ENCODE results near the gene STK11.
"Not testable (repeated sequence)": the region's sequence is repeated elsewhere in the genome, so short reads cannot be mapped to it uniquely, and the experiment has no call there.

Gene STK11

DNA sequence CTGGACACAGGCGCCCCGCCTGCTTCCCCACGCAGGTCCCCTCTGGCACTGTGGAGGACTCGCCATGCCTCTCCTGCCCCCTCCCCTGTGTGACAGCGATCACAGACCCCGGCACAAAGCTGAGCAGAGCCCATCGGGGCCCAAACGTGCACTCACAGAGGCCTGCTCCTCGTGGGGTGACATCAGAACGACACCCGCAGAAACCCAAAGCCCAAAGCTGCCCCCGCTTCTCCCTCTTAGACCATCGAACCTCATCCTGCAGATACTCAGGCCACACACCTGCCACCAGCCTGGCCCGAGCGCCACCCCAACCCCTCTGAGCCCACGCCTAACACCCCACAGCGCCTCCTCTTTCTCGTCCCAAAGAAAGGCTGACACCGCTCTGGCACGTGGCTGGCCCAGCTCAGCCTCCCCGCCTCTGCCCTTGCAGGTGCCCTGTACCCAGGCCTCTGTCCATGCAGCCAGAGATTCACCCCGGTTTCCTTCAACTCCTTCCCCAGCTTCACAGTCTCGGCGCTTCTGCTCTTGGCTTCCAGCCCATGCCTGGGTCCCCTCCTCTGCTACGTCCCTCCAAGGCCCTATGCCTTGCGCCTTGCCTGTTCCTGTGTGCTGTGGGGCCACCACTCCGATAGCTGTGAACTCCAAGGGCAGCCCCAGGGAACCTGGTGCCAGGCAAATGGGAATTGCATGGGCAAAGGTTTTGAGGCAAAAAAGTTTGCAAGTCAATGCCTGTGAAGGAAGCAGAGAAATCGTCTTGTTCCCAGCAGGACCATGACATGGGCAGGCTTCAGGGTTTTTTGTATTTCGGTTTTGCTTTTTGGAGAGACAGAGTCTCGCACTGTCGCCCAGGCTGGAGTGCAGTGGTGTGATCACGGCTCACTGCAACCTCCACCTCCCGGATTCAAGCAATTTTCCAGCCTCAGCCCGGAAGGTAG, 33.1 kb downstream of the STK11 start:
- DNase-seq: no peak

DNA sequence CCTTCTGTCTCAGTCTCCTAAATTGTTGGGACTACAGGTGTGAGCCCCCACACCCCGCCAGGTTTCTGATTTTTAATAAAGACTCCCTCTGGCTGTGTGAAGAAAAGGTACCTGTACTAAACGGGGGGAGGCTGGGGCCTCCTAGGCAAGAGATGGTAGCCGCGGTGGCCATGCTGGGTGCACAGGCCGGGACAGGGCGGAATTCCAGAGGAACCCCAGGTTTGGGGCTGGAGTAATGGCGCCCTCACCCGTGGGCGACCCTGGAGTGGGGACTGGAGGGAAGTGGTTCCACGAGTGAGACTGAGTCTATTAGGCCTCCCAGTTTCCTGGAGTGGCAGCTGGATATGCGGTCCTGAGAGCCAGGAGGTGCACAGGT, 33.8 kb downstream of the STK11 start:
- no peak for DNase-seq

DNA sequence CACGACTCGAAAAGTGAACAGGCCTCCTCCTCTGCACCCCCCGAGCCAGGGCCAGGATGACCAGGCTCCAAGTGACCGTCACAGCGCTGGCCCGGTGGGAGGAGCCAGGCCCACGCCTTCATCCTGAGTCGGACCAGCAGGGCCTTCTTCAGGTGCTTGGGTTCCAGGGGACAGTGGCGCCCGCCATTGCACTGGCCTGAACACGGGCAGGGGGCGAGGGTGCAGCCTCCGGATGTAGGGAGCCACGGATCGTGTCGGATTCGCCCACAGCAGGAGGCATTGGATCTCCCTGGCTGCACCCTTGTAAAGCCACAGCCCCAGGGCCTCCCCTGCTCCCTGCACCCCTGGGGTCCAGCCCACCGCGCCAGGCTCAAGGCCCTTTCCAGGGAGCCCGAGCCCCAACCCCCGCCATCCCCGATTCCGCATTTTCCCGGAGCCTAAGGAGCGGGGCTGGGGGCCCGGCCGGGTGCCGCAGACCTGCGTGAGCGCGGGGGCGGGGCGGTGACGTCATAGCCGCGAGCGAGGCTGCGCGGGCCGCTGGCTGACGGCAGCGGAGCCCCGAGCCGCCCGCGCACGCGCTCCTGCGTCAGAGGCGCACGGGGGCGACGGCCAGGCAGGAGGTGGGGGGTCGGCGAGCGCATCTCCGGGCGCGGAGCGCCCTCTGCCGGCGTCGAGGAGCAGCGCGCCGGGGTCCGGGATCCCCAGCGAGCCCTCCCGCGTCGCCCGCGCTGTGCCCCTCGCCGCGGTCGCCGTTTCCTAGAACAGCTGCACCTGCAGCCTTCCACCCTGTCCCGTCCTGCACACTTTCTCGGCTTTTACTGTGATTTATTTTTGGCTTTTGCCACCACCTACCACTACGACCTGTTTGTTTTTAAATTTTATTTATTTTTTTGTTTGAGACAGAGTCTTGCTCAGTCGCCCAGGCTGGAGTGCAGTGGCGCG, 34.5 kb downstream of the STK11 start:
- peak; percentile 92 for DNase-seq

DNA sequence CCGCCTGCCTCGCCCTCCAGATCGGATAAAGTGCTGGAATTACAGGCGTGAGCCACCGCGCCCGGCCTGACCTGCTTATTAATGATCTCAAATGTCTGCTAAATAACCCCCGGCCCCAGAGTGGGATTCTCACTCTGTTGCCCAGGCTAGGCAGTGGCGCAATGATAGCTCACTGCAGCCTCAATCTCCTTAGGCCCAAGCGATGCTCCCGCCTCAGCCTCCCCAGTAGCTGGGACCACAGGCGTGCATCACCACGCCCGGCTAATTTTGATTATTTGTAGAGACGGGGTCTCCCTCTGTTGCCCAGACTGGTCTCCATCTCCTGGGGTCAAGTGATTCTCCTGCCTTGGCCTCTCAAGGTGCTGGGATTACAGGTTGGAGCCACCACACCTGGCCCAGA, 35.3 kb downstream of the STK11 start:
- no peak for DNase-seq

DNA sequence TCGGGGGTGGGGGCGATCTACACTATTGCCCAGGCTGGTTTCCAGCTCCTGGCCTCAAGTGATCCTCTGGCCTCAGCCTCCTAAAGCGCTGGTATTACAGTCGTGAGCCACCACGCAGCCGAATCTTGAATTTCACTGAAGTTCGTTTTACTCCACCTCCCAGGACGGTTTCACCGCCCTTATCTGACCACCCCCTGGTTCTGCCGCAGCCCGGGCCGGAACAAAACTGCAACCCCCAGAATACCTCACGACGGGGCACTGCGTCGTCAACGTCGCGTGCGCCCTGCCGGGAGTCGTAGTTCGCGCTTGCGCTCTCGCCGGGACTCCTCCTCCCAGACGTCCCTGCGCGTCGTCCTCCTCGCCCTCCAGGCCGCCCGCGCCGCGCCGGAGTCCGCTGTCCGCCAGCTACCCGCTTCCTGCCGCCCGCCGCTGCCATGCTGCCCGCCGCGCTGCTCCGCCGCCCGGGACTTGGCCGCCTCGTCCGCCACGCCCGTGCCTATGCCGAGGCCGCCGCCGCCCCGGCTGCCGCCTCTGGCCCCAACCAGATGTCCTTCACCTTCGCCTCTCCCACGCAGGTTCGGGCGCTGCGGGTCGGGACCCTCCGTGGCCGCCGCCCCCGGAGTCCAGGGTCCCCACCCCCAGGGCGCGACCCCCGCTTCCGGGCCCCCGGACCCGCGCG, 36.0 kb downstream of the STK11 start, which contains the start of gene ATP5F1D:
ATP5F1D (plus strand) TSS at position 335 of the 679 bp plus-strand sequence; CDS start at position 435, 100 bp downstream.
- peak; percentile 93 for DNase-seq

DNA sequence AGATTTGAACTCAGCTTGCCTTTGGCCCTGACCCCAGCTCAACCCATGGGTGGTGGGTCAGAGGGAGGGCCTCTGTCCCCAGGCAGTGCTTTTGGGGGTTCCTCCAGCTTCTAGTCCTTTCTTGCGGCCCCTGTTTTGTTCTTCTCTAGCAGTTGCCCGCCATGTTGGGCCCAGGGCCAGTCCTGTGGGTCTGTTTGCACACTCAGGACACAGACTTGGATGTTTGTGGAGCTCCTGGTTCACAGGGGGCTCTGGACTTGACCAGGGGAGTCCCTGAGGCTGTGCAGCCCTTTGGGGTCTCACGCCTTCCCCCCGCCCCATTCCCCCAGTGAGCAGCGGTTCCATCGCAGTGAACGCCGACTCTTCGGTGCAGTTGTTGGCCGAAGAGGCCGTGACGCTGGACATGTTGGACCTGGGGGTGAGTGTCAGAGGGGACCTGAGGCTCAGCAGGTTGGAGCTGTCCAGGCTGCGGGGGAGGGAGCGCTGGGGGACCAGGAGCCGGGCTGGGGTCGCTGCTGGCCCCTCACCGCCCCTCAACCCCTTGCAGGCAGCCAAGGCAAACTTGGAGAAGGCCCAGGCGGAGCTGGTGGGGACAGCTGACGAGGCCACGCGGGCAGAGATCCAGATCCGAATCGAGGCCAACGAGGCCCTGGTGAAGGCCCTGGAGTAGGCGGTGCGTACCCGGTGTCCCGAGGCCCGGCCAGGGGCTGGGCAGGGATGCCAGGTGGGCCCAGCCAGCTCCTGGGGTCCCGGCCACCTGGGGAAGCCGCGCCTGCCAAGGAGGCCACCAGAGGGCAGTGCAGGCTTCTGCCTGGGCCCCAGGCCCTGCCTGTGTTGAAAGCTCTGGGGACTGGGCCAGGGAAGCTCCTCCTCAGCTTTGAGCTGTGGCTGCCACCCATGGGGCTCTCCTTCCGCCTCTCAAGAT, 38.5 kb downstream of the STK11 start:
- peak; percentile 69 for DNase-seq

DNA sequence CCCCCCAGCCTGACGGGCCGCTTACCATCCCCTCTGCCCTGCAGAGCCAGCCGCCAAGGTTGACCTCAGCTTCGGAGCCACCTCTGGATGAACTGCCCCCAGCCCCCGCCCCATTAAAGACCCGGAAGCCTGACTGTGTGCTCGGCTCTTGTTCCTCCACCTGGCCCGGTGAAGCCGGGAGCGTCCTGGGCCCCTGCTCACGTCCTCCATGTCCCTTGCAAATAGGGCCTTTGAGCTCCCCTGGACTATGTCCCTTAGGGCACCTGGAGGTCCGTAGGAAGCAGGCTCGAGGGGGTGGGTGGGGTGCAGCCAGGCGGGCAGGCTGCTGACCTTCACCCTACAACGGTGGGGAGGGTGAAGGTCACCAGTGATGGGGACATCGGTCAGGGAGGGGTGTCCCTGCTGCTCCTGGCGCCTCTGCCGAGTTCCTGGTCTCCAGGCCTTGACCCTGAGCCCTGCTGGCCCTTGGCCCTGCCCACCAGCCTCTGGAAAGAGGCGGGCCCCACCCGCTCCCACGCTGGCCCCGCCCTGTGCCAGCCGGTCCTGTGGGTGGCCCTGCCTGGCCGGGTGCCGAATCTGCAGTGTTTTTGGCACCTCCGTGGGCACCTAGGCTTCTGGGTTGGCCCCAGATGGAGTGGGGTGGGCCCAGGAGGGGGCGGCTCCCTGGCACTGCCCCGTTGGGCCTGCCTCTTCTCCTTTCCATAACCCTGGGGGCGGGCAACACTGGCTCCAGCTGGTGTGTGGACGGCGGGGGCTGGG, 39.3 kb downstream of the STK11 start:
- DNase-seq: no peak

DNA sequence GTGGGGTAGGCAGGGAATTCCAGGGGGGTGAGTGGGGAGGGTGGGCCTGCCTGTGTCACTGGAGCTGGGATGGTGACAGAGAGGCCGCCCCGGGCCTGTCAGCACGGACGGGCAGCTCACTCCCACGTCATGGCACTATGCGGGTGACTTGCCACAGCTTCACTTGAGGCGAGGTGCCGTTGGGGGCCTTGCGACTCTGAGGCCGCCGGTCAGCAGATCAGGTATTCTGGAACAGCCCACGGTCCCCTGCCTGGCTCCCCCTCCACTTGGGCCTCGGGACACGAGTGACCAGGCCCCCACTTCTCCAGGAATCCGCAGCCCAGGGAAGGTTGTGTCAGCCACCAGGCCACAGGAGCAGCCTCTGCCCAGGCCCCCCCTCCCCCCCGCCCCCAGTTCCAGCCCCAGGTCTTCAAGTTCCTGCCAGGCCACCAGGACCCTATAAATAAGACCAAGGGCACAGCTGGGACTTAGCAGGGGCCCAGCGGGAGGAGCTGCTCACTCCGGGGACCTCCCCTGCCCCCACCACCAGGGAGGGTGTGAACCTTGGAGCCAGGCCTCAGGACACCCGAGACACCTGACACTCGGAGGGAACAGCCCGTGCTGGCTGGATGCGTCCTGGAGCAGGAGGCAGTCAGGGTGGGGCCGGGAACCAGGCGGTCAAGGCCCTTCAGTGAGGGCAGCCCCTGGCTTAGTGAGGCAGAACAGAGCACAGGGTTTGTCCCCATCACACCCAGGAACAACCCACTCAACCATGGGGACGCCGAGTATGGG, 40.1 kb downstream of the STK11 start:
- no peak for DNase-seq

DNA sequence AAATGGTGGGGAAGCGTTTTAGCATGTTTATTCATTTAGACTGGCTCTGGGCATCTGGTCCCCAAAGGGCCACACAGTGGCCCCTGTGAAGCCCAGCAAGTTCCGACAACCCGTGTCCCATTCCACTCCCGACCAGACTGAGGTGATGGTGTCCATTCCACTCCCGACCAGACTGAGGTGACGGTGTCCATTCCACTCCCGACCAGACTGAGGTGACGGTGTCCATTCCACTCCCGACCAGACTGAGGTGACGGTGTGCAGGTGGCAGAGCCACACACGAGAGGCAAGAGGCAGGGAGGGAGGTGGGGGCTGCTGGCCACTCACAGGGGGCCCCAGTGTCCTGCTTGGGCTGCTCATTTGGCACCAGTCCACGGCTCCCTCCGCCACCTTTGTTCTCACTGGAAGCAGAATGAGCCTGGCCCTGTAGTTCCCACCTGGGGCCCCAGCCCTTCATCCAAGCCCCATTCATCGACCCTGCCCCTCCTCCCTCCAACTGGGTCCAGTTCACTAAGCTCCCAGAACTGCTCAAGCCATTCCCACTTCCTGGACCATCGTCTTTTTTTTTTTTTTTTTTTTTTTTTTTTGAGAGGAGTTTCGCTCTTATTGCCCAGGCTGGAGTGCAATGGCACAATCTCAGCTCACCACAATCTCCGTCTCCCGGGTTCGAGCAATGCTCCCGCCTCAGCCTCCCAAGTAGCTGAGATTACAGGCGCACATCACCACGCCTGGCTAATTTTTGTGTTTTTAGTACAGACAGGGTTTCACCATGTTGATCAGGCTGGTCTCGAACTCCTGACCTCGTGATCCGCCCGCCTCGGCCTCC, 40.9 kb downstream of the STK11 start:
- DNase-seq: not testable (repeated sequence)

DNA sequence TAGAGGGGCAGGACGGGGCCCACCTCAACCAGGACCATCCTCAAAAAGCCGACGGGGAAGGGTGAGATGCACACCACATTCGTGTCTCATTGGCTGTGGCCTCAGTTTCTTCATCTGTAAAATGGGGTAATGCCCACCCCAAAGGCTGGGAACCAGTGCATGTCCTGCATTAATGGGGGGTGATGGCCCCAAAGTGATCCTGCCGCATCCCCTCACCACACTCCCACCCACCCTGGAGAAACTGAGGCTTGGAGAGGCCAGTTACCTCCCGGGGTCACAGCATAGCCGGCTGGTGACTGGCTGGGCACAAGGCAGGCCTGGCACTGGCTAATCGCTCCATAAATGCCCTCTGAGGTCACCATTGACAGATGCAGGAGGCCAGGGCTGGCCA, 42.2 kb downstream of the STK11 start:
- DNase-seq: no peak

DNA sequence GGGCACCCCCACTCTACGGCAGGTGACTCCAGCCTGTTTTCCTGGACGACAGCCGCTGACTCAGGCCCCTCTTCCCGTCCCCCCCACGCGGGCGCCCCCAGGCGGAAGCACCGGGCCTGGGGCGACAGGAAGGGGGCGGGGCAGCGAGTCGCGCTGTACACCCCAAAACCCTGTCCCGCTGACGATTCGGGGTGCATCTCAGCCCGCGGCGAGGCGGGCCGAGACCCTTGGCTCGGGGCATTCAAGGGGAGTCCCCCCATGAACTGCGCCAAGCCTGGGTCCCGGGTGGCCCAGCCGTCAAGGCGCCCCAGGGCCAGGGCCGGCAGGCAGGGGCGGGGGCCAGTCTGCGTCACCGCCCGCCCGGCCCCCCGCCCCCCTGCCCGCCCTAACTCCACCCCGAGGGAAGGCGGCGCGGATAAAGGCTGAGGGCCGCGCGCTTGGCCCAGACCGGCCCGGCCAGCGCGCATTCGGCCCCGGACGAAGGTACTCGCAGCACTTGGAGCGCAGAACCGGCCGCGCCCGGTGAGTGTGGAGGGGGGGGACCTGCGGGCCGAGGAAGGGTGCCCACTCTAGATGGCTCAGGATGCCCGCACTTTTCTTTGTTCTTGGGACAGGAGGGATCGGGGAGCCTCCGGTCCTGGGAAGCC, 42.7 kb downstream of the STK11 start, which contains the start of gene MIDN:
MIDN (plus strand) TSS at position 445 of the 647 bp plus-strand sequence. CDS start 1,714 bp downstream, outside the sequence.
- DNase-seq: peak; percentile 82

DNA sequence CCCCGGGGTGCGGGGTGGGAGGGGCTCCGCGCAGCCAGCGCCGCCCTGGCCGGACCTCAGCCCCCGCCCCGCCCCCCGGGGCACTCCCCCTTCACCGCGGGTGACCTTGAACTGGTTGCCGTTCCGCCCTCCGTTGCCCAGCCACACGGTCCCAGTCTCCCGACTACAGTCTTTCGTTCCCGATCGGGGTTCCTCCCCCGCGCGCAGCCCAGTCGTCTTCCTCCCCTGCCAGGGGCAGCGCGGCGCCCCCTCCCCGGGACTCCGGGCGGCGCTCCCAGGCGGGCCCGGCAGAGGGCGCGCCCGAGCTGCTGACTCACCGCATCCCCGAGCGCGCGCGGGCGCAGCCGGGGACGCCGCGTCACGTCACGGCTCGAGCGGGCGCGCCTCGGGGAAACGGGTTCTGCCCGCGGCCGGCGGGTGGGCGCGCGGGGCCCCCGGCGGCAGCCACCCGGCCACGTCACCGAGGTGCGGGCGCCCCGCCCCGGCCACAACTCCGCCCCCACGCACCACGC, 43.3 kb downstream of the STK11 start:
- peak; percentile 89 for DNase-seq

DNA sequence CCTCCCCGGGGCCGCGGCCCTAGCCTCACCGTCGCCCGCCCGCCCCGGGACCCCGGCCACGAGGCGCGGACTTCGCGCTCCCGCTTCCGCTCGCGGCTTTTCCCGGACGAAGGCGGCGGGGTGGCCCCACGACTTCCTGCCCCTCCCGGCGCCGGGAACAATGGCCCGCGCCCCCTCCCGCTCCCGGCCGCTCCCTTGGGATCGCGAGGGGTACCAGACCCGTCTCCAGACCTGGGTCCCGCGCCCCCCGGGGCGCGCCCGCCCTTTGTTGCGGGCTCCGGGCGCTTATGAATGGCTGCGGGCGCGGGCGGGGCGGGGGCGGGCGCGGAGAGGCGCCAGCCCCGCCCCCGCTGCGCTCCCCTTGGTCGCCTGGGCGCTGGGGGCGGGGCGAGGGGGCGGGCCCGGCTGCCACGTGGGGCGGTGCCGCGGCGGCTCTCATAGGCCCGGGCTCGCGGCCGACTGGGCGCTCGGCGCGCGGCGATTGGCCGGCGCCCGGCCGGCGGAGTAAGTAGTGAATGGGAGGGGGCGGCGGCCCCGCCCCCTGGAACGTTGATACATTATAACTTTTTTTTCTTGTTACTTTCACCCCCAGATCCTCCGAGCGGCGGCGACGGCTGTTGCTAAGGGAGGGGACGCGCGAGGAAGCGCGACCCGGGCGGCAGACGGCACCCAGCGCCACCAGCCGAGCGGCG, 43.9 kb downstream of the STK11 start:
- peak; percentile 89 for DNase-seq

DNA sequence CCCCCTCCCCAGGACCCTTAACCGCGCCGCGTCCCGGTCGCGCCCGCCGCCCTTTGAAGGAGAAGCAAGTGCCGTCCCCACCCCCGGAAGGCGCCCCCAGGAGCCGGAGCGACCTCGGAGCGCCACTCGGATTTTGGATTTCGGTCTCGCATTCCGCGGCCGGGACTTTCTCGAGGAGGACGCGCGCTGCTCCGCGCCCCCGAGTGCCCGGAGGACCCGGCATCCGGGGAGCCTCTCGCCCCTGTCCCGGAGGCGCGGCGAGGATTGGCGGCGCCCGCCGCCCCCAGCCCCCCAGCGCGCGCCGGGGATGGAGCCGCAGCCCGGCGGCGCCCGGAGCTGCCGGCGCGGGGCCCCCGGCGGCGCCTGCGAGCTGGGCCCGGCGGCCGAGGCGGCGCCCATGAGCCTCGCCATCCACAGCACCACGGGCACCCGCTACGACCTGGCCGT, 44.4 kb downstream of the STK11 start:
- DNase-seq: no peak

DNA sequence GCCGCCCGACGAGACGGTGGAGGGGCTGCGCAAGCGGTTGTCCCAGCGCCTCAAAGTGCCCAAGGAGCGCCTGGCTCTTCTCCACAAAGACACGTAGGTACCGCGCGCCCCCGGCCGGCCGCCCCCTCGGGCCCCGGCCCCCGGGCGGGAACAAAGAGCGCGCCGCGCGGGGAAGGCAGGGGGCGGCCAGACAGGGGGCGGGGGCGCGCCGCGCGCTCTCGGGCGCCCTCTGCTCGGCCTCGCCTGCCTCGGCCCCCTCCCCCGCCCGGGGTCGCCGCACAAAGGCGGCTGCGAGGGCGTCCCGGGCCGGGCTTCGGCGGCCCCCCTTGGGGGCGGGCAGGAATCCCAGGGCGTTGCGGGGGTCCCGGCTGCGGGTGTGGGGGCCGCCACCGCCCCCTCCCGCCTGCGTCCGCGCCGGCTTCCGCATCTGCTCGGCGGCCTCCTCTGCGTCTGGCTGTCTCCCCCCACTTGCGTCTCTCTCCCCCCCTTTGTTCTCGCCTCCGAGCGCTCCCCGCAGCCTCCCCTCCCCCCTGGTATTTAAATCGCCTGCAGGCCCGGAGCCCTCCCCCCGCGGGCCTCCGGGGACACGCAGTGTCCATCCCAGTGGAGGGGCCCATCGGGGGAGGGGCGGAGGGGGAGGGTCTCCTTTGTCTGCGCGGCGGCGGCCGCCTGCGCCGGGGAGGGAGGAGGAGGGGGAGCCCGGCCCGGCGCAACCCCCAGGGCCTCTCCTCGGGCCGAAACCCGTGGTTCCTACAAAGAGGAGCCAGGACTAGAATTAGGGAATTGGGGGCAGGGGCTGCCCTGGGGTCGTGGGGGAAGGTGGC, 45.1 kb downstream of the STK11 start:
- peak; percentile 62 for DNase-seq

DNA sequence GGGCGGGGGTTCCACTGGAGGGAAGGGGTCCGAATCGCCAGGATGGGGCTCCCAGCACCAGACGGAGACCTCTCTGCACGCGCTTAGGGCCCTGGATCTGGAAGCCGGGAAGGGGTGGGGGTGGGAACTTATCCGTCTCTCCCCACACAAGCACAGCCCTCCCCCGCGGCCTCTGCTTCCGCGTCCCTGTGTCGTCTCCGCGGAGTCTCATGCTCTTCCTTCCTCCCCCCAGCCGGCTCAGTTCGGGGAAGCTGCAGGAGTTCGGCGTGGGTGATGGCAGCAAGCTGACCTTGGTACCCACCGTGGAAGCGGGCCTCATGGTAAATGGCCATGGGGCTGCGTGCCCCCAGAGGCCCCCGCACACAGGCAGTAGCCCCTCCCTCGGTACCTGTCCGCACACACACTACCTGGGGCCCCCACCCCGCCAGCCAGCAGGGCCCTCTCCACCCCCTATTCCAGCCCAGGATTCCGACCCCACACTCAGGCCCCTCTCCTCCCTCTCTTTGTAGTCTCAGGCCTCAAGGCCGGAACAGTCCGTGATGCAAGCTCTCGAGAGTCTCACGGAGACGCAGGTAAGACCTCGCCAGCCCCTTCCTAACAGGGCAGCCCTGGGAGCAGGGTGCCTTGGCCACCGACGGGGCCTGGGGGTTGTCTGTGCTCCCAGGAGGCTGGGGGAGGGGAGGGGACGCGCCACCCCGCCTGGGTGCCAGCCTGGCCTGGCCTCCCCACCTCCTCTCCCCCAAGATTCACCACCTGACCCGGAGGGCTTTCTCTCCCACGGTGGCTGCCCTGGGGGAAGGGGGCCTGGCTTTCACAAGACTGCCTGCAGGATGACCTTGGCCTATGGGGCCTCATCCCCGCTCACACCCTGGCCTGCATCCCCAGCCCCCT, 46.0 kb downstream of the STK11 start:
- peak; percentile 66 for DNase-seq

Measured in NK-92 treated with Interleukin-12 subunit alpha and Interleukin-12 subunit beta, amount 100 ng/mL, for 24 hours (cell line).